ENCODE data around the gene CEP104.

DNA sequence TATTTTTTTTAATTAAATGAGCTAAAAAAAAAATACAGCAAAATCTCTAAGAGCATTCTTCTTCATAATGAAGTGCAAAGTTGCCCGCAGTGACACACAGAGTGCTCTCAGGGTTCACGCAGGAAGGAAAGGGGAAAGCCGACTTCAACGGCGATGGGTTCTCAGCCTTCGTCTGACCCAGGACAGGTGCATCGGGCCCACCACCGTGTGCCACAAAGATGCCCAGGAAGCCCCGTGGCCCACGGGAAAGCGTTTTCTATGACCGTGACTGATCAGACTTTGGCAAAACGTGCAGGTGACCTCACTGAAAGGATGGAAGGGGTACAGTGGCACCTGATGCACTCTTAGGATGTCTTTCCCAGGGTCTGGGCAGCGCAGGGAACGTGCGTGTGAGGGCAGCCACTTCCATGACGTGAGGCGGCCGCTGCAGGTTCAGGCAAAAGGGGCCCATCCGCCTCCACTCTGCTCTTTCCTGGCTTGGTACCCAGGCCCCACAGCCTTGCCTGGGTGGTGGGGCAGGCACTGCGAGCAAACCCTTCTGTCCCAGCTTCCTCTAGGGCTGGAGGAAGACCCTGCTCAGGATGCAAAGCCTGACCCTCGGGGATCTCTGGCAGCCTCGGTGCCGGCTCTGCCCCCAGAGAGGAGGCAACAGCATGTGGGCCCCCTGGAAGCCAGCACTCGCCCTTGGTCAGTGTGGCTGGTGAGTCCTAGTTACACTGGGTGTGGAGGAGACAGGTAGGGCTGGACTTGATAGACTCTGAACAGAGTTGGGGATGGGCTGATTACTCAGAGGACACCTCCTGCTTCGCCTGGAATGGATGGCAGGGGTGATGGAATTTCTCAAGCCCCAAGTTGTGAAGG is 69.0 kb downstream of the CEP104 start:
- TF ChIP-seq, protein P1, sequence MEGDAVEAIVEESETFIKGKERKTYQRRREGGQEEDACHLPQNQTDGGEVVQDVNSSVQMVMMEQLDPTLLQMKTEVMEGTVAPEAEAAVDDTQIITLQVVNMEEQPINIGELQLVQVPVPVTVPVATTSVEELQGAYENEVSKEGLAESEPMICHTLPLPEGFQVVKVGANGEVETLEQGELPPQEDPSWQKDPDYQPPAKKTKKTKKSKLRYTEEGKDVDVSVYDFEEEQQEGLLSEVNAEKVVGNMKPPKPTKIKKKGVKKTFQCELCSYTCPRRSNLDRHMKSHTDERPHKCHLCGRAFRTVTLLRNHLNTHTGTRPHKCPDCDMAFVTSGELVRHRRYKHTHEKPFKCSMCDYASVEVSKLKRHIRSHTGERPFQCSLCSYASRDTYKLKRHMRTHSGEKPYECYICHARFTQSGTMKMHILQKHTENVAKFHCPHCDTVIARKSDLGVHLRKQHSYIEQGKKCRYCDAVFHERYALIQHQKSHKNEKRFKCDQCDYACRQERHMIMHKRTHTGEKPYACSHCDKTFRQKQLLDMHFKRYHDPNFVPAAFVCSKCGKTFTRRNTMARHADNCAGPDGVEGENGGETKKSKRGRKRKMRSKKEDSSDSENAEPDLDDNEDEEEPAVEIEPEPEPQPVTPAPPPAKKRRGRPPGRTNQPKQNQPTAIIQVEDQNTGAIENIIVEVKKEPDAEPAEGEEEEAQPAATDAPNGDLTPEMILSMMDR (IDR thresholded peaks at IDR 0.05): no peak
- no peak for TF ChIP-seq POLR2A (IDR thresholded peaks at IDR 0.05)
